ENCODE measurements around the gene NVL. TPM values are rescaled to one million over a fixed set of nuclear protein-coding genes. Genes with fewer than 3 reads are reported as not detected.

NVL gene
- total and polyA plus RNA-seq, 4 donors = 5.3 to 14.0 (median 11.0) TPM

DNA sequence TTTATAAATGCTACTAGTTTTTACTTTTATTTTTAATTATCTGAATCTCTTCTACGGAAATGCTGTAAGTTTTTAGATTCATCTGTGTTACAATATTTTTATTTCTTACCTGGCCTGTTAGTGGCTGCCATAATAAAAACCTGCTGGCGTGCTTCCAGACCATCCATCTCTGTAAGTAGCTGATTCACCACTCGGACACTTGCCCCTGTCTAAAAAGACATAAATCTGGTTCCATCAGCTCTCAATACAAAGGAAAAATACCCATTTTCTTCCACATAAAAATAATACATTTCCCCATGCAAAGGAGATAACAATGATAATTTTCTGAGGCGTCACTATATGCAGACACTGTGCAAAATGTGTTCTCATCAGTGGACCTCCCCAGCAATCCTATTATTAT is 62.0 kb downstream of the NVL start:
- peaks cover 0 to 16% (median 3%) of the 10 kb centered on the region in 4 donors for H3K36me3 ChIP-seq (ENCODE audit: control insufficient read depth in 4 of 4, insufficient read depth in 3 of 4, low read depth in 1 of 4, low read length in 3 of 4)
- TF ChIP-seq EGR1 (IDR thresholded peaks at IDR 0.05; ENCODE audit: low read depth in 2 of 2) (no peak), HNF4G (IDR thresholded peaks at IDR 0.05) (no peak), RXRA (IDR thresholded peaks at IDR 0.05) (no peak), NR2F2 (IDR thresholded peaks at IDR 0.05) (no peak), GABPA (IDR thresholded peaks at IDR 0.05 in 1 of 2, conservative IDR thresholded peaks at IDR 0.05 in 1 of 2) (no peak), HNF4A (conservative IDR thresholded peaks at IDR 0.05) (no peak), FOXA1 (IDR thresholded peaks at IDR 0.05) (no peak)
- TF ChIP-seq, protein P1, sequence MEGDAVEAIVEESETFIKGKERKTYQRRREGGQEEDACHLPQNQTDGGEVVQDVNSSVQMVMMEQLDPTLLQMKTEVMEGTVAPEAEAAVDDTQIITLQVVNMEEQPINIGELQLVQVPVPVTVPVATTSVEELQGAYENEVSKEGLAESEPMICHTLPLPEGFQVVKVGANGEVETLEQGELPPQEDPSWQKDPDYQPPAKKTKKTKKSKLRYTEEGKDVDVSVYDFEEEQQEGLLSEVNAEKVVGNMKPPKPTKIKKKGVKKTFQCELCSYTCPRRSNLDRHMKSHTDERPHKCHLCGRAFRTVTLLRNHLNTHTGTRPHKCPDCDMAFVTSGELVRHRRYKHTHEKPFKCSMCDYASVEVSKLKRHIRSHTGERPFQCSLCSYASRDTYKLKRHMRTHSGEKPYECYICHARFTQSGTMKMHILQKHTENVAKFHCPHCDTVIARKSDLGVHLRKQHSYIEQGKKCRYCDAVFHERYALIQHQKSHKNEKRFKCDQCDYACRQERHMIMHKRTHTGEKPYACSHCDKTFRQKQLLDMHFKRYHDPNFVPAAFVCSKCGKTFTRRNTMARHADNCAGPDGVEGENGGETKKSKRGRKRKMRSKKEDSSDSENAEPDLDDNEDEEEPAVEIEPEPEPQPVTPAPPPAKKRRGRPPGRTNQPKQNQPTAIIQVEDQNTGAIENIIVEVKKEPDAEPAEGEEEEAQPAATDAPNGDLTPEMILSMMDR (IDR thresholded peaks at IDR 0.05; ENCODE audit: low read depth, low read length, missing input control) = no peak
- TF ChIP-seq, protein P2, sequence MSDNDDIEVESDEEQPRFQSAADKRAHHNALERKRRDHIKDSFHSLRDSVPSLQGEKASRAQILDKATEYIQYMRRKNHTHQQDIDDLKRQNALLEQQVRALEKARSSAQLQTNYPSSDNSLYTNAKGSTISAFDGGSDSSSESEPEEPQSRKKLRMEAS (IDR thresholded peaks at IDR 0.05) = no peak
- TF ChIP-seq, protein P3, sequence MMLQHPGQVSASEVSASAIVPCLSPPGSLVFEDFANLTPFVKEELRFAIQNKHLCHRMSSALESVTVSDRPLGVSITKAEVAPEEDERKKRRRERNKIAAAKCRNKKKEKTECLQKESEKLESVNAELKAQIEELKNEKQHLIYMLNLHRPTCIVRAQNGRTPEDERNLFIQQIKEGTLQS (IDR thresholded peaks at IDR 0.05) = no peak
- H3K4me1 ChIP-seq (ENCODE audit: control insufficient read depth in 4 of 4, insufficient read depth in 4 of 4, low read length in 3 of 4) = no peaks in the 10 kb centered on the region
- H3K9me3 ChIP-seq (ENCODE audit: control insufficient read depth in 4 of 4, low read length in 3 of 4) = no peaks in the 10 kb centered on the region
- H3K27me3 ChIP-seq (ENCODE audit: control insufficient read depth in 4 of 4, insufficient read depth in 4 of 4, low read length in 3 of 4) = no peaks in the 10 kb centered on the region
- H3K4me3 ChIP-seq (ENCODE audit: low read depth in 1 of 3, low read length in 3 of 3) = no peak overlapping the region
- H3K27ac ChIP-seq (ENCODE audit: low read depth in 1 of 2, low read length in 2 of 2) = no peak overlapping the region
- H3K9ac ChIP-seq (ENCODE audit: low read depth in 1 of 2, low read length in 2 of 2) = no peak overlapping the region
- DNase-seq (ENCODE audit: low spot score) = no peak
- 93% methylated on average over 4 of the region's 4 CpGs for WGBS

DNA sequence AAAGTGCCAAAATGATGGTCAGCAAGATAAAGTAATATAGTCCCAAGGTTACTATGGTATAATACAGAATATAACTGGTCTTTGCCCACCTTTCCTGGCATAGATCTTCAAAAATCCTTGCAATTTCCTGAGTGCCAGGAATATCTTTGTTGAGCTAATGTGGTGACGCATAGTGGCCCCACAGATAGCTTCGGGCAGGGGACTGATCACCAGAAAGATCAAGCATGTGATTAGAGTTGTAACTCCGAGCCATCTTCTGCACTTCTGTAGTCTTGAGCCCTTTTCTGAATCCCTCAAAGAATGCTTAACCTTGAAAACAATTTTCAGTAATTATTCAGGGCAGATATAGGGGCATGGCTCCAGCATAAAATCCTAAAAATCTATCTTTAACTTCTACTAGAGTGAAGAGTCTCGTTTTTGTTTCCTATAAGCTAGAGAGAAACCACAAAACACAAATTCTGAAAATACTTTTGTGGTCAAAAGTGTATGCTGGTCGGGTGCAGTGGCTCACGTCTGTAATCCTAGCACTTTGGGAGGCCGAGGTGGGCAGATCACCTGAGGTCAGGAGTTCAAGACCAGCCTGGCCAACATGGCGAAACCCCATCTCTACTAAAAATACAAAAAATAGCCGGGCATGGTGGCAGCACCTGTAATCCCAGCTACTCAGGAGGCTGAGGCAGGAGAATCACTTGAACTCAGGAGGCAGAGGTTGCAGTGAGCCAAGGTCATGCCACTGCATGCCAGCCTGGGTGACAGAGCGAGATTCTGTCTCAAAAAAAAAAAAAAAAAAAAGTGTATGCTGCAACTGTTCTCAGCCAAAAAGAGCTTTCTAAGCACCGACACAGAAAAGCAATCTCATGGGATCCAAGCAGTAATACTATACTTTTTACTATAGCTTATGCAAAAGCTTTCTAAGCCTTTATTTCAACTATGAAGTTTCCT is 62.8 kb downstream of the NVL start:
- Histone ChIP-seq H3K27ac (ENCODE audit: low read depth in 1 of 2, low read length in 2 of 2) (no peak overlapping the region), H3K9ac (ENCODE audit: low read depth in 1 of 2, low read length in 2 of 2) (no peak overlapping the region), H3K36me3 (ENCODE audit: control insufficient read depth in 4 of 4, insufficient read depth in 3 of 4, low read depth in 1 of 4, low read length in 3 of 4) (peaks cover 0 to 16% (median 3%) of the 10 kb centered on the region in 4 donors), H3K9me3 (ENCODE audit: control insufficient read depth in 4 of 4, low read length in 3 of 4) (no peaks in the 10 kb centered on the region), H3K4me1 (ENCODE audit: control insufficient read depth in 4 of 4, insufficient read depth in 4 of 4, low read length in 3 of 4) (no peaks in the 10 kb centered on the region), H3K4me3 (ENCODE audit: low read depth in 1 of 3, low read length in 3 of 3) (no peak overlapping the region), H3K27me3 (ENCODE audit: control insufficient read depth in 4 of 4, insufficient read depth in 4 of 4, low read length in 3 of 4) (no peaks in the 10 kb centered on the region)
- no peak for TF ChIP-seq JUND (IDR thresholded peaks at IDR 0.05)
- TF ChIP-seq, protein P2 (IDR thresholded peaks at IDR 0.05) = no peak
- no peak for TF ChIP-seq TAF1 (conservative IDR thresholded peaks at IDR 0.05)
- TF ChIP-seq FOXA2 (IDR thresholded peaks at IDR 0.05) = no peak
- TF ChIP-seq, protein P3 (IDR thresholded peaks at IDR 0.05) = no peak
- TF ChIP-seq, protein P4, sequence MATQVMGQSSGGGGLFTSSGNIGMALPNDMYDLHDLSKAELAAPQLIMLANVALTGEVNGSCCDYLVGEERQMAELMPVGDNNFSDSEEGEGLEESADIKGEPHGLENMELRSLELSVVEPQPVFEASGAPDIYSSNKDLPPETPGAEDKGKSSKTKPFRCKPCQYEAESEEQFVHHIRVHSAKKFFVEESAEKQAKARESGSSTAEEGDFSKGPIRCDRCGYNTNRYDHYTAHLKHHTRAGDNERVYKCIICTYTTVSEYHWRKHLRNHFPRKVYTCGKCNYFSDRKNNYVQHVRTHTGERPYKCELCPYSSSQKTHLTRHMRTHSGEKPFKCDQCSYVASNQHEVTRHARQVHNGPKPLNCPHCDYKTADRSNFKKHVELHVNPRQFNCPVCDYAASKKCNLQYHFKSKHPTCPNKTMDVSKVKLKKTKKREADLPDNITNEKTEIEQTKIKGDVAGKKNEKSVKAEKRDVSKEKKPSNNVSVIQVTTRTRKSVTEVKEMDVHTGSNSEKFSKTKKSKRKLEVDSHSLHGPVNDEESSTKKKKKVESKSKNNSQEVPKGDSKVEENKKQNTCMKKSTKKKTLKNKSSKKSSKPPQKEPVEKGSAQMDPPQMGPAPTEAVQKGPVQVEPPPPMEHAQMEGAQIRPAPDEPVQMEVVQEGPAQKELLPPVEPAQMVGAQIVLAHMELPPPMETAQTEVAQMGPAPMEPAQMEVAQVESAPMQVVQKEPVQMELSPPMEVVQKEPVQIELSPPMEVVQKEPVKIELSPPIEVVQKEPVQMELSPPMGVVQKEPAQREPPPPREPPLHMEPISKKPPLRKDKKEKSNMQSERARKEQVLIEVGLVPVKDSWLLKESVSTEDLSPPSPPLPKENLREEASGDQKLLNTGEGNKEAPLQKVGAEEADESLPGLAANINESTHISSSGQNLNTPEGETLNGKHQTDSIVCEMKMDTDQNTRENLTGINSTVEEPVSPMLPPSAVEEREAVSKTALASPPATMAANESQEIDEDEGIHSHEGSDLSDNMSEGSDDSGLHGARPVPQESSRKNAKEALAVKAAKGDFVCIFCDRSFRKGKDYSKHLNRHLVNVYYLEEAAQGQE (IDR thresholded peaks at IDR 0.05) = no peak
- TF ChIP-seq, protein P1 (IDR thresholded peaks at IDR 0.05; ENCODE audit: low read depth, low read length, missing input control) = no peak
- no peak for TF ChIP-seq YY1 (IDR thresholded peaks at IDR 0.05)
- TF ChIP-seq NR2F2 (IDR thresholded peaks at IDR 0.05) = no peak
- TF ChIP-seq RXRA (IDR thresholded peaks at IDR 0.05) = no peak
- TF ChIP-seq GABPA (IDR thresholded peaks at IDR 0.05 in 1 of 2, conservative IDR thresholded peaks at IDR 0.05 in 1 of 2) = no peak
- TF ChIP-seq SP1 (IDR thresholded peaks at IDR 0.05) = no peak
- TF ChIP-seq, protein P5, sequence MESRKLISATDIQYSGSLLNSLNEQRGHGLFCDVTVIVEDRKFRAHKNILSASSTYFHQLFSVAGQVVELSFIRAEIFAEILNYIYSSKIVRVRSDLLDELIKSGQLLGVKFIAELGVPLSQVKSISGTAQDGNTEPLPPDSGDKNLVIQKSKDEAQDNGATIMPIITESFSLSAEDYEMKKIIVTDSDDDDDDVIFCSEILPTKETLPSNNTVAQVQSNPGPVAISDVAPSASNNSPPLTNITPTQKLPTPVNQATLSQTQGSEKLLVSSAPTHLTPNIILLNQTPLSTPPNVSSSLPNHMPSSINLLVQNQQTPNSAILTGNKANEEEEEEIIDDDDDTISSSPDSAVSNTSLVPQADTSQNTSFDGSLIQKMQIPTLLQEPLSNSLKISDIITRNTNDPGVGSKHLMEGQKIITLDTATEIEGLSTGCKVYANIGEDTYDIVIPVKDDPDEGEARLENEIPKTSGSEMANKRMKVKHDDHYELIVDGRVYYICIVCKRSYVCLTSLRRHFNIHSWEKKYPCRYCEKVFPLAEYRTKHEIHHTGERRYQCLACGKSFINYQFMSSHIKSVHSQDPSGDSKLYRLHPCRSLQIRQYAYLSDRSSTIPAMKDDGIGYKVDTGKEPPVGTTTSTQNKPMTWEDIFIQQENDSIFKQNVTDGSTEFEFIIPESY (IDR thresholded peaks at IDR 0.05) = no peak
- TF ChIP-seq RAD21 (IDR thresholded peaks at IDR 0.05) = no peak
- TF ChIP-seq FOXA1 (IDR thresholded peaks at IDR 0.05) = no peak
- no peak for TF ChIP-seq HNF4A (conservative IDR thresholded peaks at IDR 0.05)
- no peak for TF ChIP-seq HNF4G (IDR thresholded peaks at IDR 0.05)
- no peak for TF ChIP-seq EGR1 (IDR thresholded peaks at IDR 0.05; ENCODE audit: low read depth in 2 of 2)
- 91% methylated on average over 11 of the region's 11 CpGs for WGBS
- DNase-seq (ENCODE audit: low spot score) = no peak
